NCI-H510A (cell line): ENCODE measurements around the gene SQOR.
A peak's percentile ranks its signal among the peaks of the same experiment; 100 is the strongest.

Experiments used
- DNase-seq: peaks from one replicate; lab custom pipeline; 2025; lab: John Stamatoyannopoulos, UW

Gene SQOR

GRCh38 chr15:45705510-45706473 lies 71.0 kb downstream of the SQOR start:
- DNase-seq: peak; percentile 29

GRCh38 chr15:45710657-45711056 lies 75.8 kb downstream of the SQOR start:
- DNase-seq: peak; percentile 46

GRCh38 chr15:45714590-45715488 lies 80.0 kb downstream of the SQOR start:
- no peak for DNase-seq

- DNase-seq: no peak
Observed at GRCh38 chr15:45715528-45715927, 80.7 kb downstream of the SQOR start.

GRCh38 chr15:45719490-45719889 lies 84.7 kb downstream of the SQOR start:
- DNase-seq: no peak

- DNase-seq: no peak
Observed at GRCh38 chr15:45720183-45720582, 85.4 kb downstream of the SQOR start.

- no peak for DNase-seq
Observed at GRCh38 chr15:45728641-45729040, 93.8 kb downstream of the SQOR start.

GRCh38 chr15:45729141-45729540 lies 94.3 kb downstream of the SQOR start:
- DNase-seq: no peak

GRCh38 chr15:45731343-45731742 lies 96.5 kb downstream of the SQOR start:
- DNase-seq: no peak

GRCh38 chr15:45732662-45733061 lies 97.8 kb downstream of the SQOR start:
- DNase-seq: no peak

- DNase-seq: no peak
Observed at GRCh38 chr15:45734260-45734711, 99.5 kb downstream of the SQOR start.
